Lung (tissue), 12 donors: Measurements from ENCODE around the gene DKK2. TPM values are rescaled to one million over a fixed set of nuclear protein-coding genes. Genes with fewer than 3 reads are reported as not detected.

Source experiments
- ATAC-seq: fragments of 200-7000 bp; cut with Tn5 transposase; one replicate; pipeline ENCODE4 v1.9.1; 2020; ENCODE audit warnings: moderate number of reproducible peaks; ENCODE audit not compliant: insufficient read depth, low FRiP score
- DNase-seq, 3 donors: peaks; one replicate each; pipeline ENCODE4 v3.0.0-alpha.2; 2013 to 2017
- H3K27ac ChIP-seq, 2 donors: one replicate each; pipeline ENCODE4 v1.5.1; 2013; ENCODE audit warnings: mild to moderate bottlenecking in 2 of 2, moderate library complexity in 2 of 2, control low read depth in 1 of 2, inconsistent platforms in 1 of 2, low read depth in 1 of 2, low read length in 1 of 2
- H3K27me3 ChIP-seq, 3 donors: one replicate each; pipeline ENCODE4 v1.5.1; 2013; ENCODE audit warnings: low read length in 2 of 3; ENCODE audit not compliant: control insufficient read depth in 3 of 3, insufficient read depth in 3 of 3
- H3K36me3 ChIP-seq, 4 donors: one replicate each; pipeline ENCODE4 v1.5.1; 2013; ENCODE audit warnings: low read length in 4 of 4, mild to moderate bottlenecking in 1 of 4, moderate library complexity in 1 of 4; ENCODE audit not compliant: control insufficient read depth in 4 of 4, insufficient read depth in 4 of 4
- H3K4me1 ChIP-seq, 5 donors: one replicate each; pipeline ENCODE4 v1.5.1; 2013; ENCODE audit warnings: low read length in 5 of 5, mild to moderate bottlenecking in 2 of 5, moderate library complexity in 1 of 5; ENCODE audit not compliant: control insufficient read depth in 5 of 5, insufficient read depth in 5 of 5
- H3K4me3 ChIP-seq: one replicate; pipeline ENCODE4 v1.5.1; 2013; ENCODE audit warnings: mild to moderate bottlenecking, control low read depth, moderate library complexity
- H3K9ac ChIP-seq, 2 donors: one replicate each; pipeline ENCODE4 v1.5.1; 2013; ENCODE audit warnings: low read length in 2 of 2, control low read depth in 1 of 2; ENCODE audit not compliant: insufficient read depth in 1 of 2
- H3K9me3 ChIP-seq, 4 donors: one replicate each; pipeline ENCODE4 v1.5.1; 2013; ENCODE audit warnings: low read length in 3 of 4, mild to moderate bottlenecking in 1 of 4, moderate library complexity in 1 of 4; ENCODE audit not compliant: control insufficient read depth in 4 of 4, insufficient read depth in 3 of 4
- CTCF ChIP-seq: IDR thresholded peaks from 2 replicates; pipeline ENCODE4 v1.5.1; 2012; ENCODE audit warnings: mild to moderate bottlenecking; ENCODE audit errors: control extremely low read depth, extremely low read depth
- WGBS, 2 donors: extraction: QIAGEN DNeasy Blood & Tissue Kit; methylation state at CpG; one replicate each; pipeline ENCODE4 v1.1.7; 2013; 5-methylcytosine and 5-hydroxymethylcytosine counted together
- polyA plus RNA-seq, 2 donors: library from polyadenylated mRNA; stranded (reverse); fragments of 200-250 nt; gene quantifications; one replicate each; pipeline ENCODE4 v1.2.1, GENCODE V29; 2013
- total RNA-seq, 2 donors: library from RNA; depleted of rRNA in 1 of 2; stranded (reverse); fragments of >200 nt in 1 of 2; gene quantifications; one replicate each; pipeline ENCODE4 v1.2.1, GENCODE V29; 2014 to 2021
- donor health status: control.
- donor health status: control.
- donor health status: Bipolar disorder and iron deficiency.
- donor health status: healthy.
- donor health status: DM: yes; HTN: yes; CAD: no.

The DKK2 gene
- total and polyA plus RNA-seq, 4 donors: 2.6 to 16.1 (median 4.7) TPM

GRCh38 chr4:107006218-107006617 is 29.9 kb downstream of the DKK2 start:
- H3K27ac ChIP-seq: no peak overlapping the region
- TF ChIP-seq CTCF: no peak

GRCh38 chr4:106996490-106996889 is 39.6 kb downstream of the DKK2 start:
- H3K9me3 ChIP-seq: no peaks in the 10 kb centered on the region
- H3K4me3 ChIP-seq: no peak overlapping the region
- WGBS, 2 donors: 8 to 16% methylated on average over 2 of the region's 2 CpGs
- no peak overlapping the region for H3K9ac ChIP-seq
- H3K4me1 ChIP-seq: peaks cover 0 to 13% (median 0%) of the 10 kb centered on the region in 5 donors
- peak in 2 of 3 donors; percentile 59 to 84 for DNase-seq
- no peak for ATAC-seq
- no peak overlapping the region for H3K27ac ChIP-seq
- H3K27me3 ChIP-seq: peaks cover 0 to 3% (median 0%) of the 10 kb centered on the region in 3 donors
- H3K36me3 ChIP-seq: no peaks in the 10 kb centered on the region
- TF ChIP-seq CTCF: no peak

More at GRCh38 chr4:107006218-107006617, 29.9 kb downstream of the DKK2 start:
- ATAC-seq (no peak), DNase-seq (no peak)
- Histone ChIP-seq H3K4me3 (no peak overlapping the region), H3K9me3 (no peaks in the 10 kb centered on the region), H3K36me3 (no peaks in the 10 kb centered on the region), H3K4me1 (peaks cover 0 to 3% (median 0%) of the 10 kb centered on the region in 5 donors), H3K27me3 (no peaks in the 10 kb centered on the region), H3K9ac (no peak overlapping the region)

DNA sequence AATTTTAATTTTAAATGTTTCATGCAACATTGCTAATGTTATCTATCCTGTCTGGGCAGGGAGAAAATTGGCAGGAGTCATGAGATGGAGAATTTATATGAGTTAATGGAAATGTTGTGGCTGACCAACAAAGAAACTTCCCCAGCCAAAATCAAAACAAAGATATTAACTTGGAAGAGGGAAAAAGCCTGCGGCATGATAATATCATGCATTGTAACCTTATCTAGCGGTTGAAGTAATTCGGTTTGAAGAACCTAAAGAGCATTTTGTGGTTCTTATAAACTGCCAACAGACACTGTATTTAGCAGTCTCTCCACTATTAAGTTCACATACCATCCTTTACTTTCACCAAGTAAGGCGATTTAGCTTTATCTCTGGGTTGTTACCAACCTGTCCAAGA is 42.3 kb downstream of the DKK2 start:
- WGBS, 2 donors: 68 to 83% methylated on average over 4 of the region's 4 CpGs
- Histone ChIP-seq H3K27me3 (peaks cover 0 to 3% (median 0%) of the 10 kb centered on the region in 3 donors), H3K27ac (no peak overlapping the region), H3K4me3 (no peak overlapping the region), H3K36me3 (no peaks in the 10 kb centered on the region), H3K9ac (no peak overlapping the region), H3K9me3 (no peaks in the 10 kb centered on the region), H3K4me1 (peaks cover 0 to 13% (median 0%) of the 10 kb centered on the region in 5 donors)
- no peak for TF ChIP-seq CTCF
- no peak for ATAC-seq
- DNase-seq: peak in 2 of 3 donors; percentile 57 to 61

- no peak for ATAC-seq
- H3K4me1 ChIP-seq: no peaks in the 10 kb centered on the region
- no peak overlapping the region for H3K9ac ChIP-seq
- H3K27me3 ChIP-seq: no peaks in the 10 kb centered on the region
- no peak overlapping the region for H3K27ac ChIP-seq
- no peaks in the 10 kb centered on the region for H3K9me3 ChIP-seq
- no peak for TF ChIP-seq CTCF
- DNase-seq: no peak
- H3K4me3 ChIP-seq: no peak overlapping the region
- no peaks in the 10 kb centered on the region for H3K36me3 ChIP-seq
- 61 to 75% methylated on average over 2 of the region's 2 CpGs for WGBS, 2 donors
These were observed 48.8 kb downstream of the DKK2 start for GRCh38 chr4:106987311-106987710.
